Trophoblast cell (in vitro differentiated cells and primary cell): ENCODE results near the gene ADAMTSL1.

Experiments used
- DNase-seq, 2 donors: peaks; one replicate each; pipeline ENCODE4 v3.0.0-alpha.2; 2016
- H2AFZ ChIP-seq: 2 replicates; pipeline ENCODE4 v1.6.1; 2013; ENCODE audit warnings: low read length, moderate library complexity, mild to moderate bottlenecking; ENCODE audit not compliant: insufficient read depth, poor library complexity
- H2AK5ac ChIP-seq: 2 replicates; pipeline ENCODE4 v1.6.1; 2013; ENCODE audit warnings: mild to moderate bottlenecking, low read length
- H2BK120ac ChIP-seq: 2 replicates; pipeline ENCODE4 v1.6.1; 2013; ENCODE audit warnings: low read length, mild to moderate bottlenecking, moderate library complexity; ENCODE audit not compliant: insufficient read depth, poor library complexity
- H2BK12ac ChIP-seq: 2 replicates; pipeline ENCODE4 v1.6.1; 2013; ENCODE audit warnings: mild to moderate bottlenecking, low read length, moderate library complexity
- H2BK5ac ChIP-seq: 2 replicates; pipeline ENCODE4 v1.6.1; 2013; ENCODE audit warnings: low read length, low read depth, moderate library complexity, mild to moderate bottlenecking; ENCODE audit not compliant: poor library complexity
- H3K14ac ChIP-seq: 2 replicates; pipeline ENCODE4 v1.6.1; 2013; ENCODE audit warnings: mild to moderate bottlenecking, low read length
- H3K18ac ChIP-seq: 2 replicates; pipeline ENCODE4 v1.6.1; 2013; ENCODE audit warnings: mild to moderate bottlenecking, low read length
- H3K23ac ChIP-seq: 2 replicates; pipeline ENCODE4 v1.6.1; 2013; ENCODE audit warnings: low read length
- H3K27ac ChIP-seq: 2 replicates; pipeline ENCODE4 v1.5.1; 2013; ENCODE audit warnings: low read depth, mild to moderate bottlenecking, inconsistent platforms, low read length, moderate library complexity
- H3K27me3 ChIP-seq: 2 replicates; pipeline ENCODE4 v1.6.1; 2013; ENCODE audit warnings: inconsistent platforms, mild to moderate bottlenecking, low read length, moderate library complexity; ENCODE audit not compliant: insufficient read depth
- H3K36me3 ChIP-seq, 2 experiments: 1 replicate in 1 of 2; 2 replicates in 1 of 2; pipeline ENCODE4 v1.6.1; 2013; ENCODE audit warnings: low read length in 2 of 2, mild to moderate bottlenecking in 2 of 2, moderate library complexity in 1 of 2; ENCODE audit not compliant: insufficient read depth in 2 of 2, control insufficient read depth in 1 of 2
- H3K4ac ChIP-seq: 2 replicates; pipeline ENCODE4 v1.6.1; 2013; ENCODE audit warnings: low read depth, mild to moderate bottlenecking, low read length, moderate library complexity
- H3K4me1 ChIP-seq, 2 experiments: 1 replicate in 1 of 2; 2 replicates in 1 of 2; pipeline ENCODE4 v1.6.1; 2013; ENCODE audit warnings: low read length in 2 of 2, mild to moderate bottlenecking in 2 of 2, moderate library complexity in 1 of 2; ENCODE audit not compliant: insufficient read depth in 2 of 2, control insufficient read depth in 1 of 2
- H3K4me2 ChIP-seq: 2 replicates; pipeline ENCODE4 v1.6.1; 2013; ENCODE audit warnings: inconsistent platforms, mild to moderate bottlenecking, low read length, moderate library complexity
- H3K4me3 ChIP-seq: 2 replicates; pipeline ENCODE4 v1.5.1; 2013; ENCODE audit warnings: mild to moderate bottlenecking, low read depth, low read length, inconsistent platforms
- H3K79me1 ChIP-seq: one replicate; pipeline ENCODE4 v1.6.1; 2013; ENCODE audit warnings: low read length
- H3K79me2 ChIP-seq: 2 replicates; pipeline ENCODE4 v1.6.1; 2013; ENCODE audit warnings: low read length, mild to moderate bottlenecking; ENCODE audit not compliant: control insufficient read depth, insufficient read depth, poor library complexity
- H3K9ac ChIP-seq: 2 replicates; pipeline ENCODE4 v1.6.1; 2013; ENCODE audit warnings: mild to moderate bottlenecking, low read length
- H3K9me3 ChIP-seq: 2 replicates; pipeline ENCODE4 v1.6.1; 2013; ENCODE audit warnings: low read depth, mild to moderate bottlenecking, control low read depth, inconsistent platforms, low read length; ENCODE audit not compliant: insufficient read depth
- H4K12ac ChIP-seq: 2 replicates; pipeline ENCODE4 v1.6.1; 2013; ENCODE audit warnings: low read depth, mild to moderate bottlenecking, low read length, moderate library complexity
- H4K8ac ChIP-seq: 2 replicates; pipeline ENCODE4 v1.6.1; 2013; ENCODE audit warnings: low read depth, mild to moderate bottlenecking, low read length, moderate library complexity
- H4K91ac ChIP-seq: one replicate; pipeline ENCODE4 v1.6.1; 2013; ENCODE audit warnings: low read depth, mild to moderate bottlenecking, low read length, moderate library complexity
- WGBS: extraction: QIAGEN DNeasy Blood & Tissue Kit; methylation state at CpG from one replicate; pipeline ENCODE4 v1.1.7; 2013; ENCODE audit warnings: missing lambda C conversion rate; ENCODE audit not compliant: insufficient read length, insufficient coverage; ENCODE audit errors: extremely low coverage; 5-methylcytosine and 5-hydroxymethylcytosine counted together

The ADAMTSL1 gene

DNA sequence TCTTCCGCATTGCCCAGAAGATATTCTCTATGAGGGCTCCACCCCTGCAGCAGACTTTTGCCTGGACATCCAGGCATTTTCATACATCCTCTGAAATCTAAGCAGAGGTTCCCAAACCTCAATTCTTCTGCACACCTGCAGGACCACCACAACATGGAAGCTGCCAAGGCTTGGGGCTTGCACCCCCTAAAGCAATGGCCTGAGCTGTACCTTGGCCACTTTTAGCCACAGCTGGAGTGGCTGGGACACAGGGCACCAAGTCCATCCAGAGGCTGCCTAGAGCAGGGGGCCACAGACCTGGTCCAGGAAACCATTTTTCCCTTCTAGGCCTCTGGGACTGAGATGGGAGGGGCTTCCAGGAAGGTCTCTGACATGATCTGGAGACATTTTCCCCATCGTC is 60.7 kb downstream of the ADAMTSL1 start:
- H2AFZ ChIP-seq = no peak overlapping the region
- no peak overlapping the region for H3K4me2 ChIP-seq
- no peak for DNase-seq
- WGBS = no CpG with 5 or more reads among the region's 2 CpGs
- no peaks in the 10 kb centered on the region for H3K4me1 ChIP-seq
- no peak overlapping the region for H4K12ac ChIP-seq
- H3K9me3 ChIP-seq = peaks cover 3% of the 10 kb centered on the region
- H3K4me3 ChIP-seq = no peak overlapping the region
- no peak overlapping the region for H3K9ac ChIP-seq
- no peak overlapping the region for H3K14ac ChIP-seq
- no peak overlapping the region for H2BK5ac ChIP-seq
- H3K79me2 ChIP-seq = no peaks in the 10 kb centered on the region
- no peak overlapping the region for H3K4ac ChIP-seq
- H2BK120ac ChIP-seq = no peak overlapping the region
- no peak overlapping the region for H4K8ac ChIP-seq
- no peaks in the 10 kb centered on the region for H3K36me3 ChIP-seq
- no peak overlapping the region for H2BK12ac ChIP-seq
- no peak overlapping the region for H3K27ac ChIP-seq
- H3K27me3 ChIP-seq = no peaks in the 10 kb centered on the region
- H2AK5ac ChIP-seq = no peak overlapping the region
- H4K91ac ChIP-seq = no peak overlapping the region
- H3K23ac ChIP-seq = no peak overlapping the region
- H3K79me1 ChIP-seq = no peaks in the 10 kb centered on the region
- no peak overlapping the region for H3K18ac ChIP-seq

DNA sequence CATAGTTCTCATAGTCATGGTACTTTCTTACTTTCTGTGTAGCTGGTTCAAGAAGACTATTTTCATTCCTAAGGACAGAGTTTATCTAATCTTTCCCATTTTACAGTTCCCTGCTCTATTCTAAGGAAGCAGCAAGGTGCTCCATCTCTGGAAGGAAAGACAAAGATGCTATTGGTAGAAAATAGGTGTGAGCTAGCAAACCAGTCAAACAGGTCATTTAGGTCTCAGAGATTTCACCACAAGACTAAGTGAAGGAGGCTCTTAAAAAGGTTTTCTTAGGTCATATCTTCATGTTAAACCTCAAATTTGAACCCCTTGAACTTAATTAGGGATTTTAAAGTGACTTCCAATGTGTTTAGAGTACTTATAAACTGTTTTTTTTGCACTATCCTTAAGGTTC is 62.6 kb downstream of the ADAMTSL1 start:
- H2BK120ac ChIP-seq = no peak overlapping the region
- H2AK5ac ChIP-seq = no peak overlapping the region
- no peaks in the 10 kb centered on the region for H3K27me3 ChIP-seq
- H3K9ac ChIP-seq = no peak overlapping the region
- no peak overlapping the region for H2AFZ ChIP-seq
- no peak overlapping the region for H3K14ac ChIP-seq
- H4K91ac ChIP-seq = no peak overlapping the region
- no peaks in the 10 kb centered on the region for H3K79me2 ChIP-seq
- no peak overlapping the region for H2BK5ac ChIP-seq
- H3K4ac ChIP-seq = no peak overlapping the region
- H4K8ac ChIP-seq = no peak overlapping the region
- no peak overlapping the region for H3K23ac ChIP-seq
- H2BK12ac ChIP-seq = no peak overlapping the region
- H3K4me2 ChIP-seq = no peak overlapping the region
- no peak overlapping the region for H4K12ac ChIP-seq
- H3K36me3 ChIP-seq = no peaks in the 10 kb centered on the region
- peaks cover 3% of the 10 kb centered on the region for H3K9me3 ChIP-seq
- H3K4me1 ChIP-seq = no peaks in the 10 kb centered on the region
- H3K4me3 ChIP-seq = no peak overlapping the region
- H3K27ac ChIP-seq = no peak overlapping the region
- H3K79me1 ChIP-seq = no peaks in the 10 kb centered on the region
- no peak for DNase-seq
- no peak overlapping the region for H3K18ac ChIP-seq

DNA sequence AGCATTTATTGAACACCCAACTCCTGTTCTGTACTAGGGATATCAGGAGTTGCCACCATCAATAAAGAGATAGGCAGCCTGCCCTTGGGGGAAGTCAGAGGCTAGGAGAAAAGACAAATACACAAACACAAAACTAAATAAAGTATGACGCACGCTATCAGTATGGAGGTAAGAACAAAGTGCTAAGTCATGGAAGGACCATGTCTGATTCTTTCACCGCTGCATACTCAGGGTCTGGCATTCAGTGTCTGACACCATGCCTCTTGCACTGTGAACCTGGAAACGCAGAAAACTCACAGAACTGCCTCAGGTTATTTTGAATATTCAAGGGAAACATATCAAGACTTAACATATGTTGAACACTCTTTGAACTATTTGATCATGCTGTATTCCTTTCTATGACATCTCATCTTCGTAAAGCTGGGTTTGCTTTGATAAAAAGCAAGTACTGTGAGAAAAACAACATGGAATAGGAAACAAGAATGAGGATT is 65.3 kb downstream of the ADAMTSL1 start:
- no peak overlapping the region for H2AK5ac ChIP-seq
- H3K79me1 ChIP-seq = no peaks in the 10 kb centered on the region
- no peaks in the 10 kb centered on the region for H3K27me3 ChIP-seq
- H4K8ac ChIP-seq = no peak overlapping the region
- H2BK12ac ChIP-seq = no peak overlapping the region
- no peaks in the 10 kb centered on the region for H3K79me2 ChIP-seq
- H3K18ac ChIP-seq = no peak overlapping the region
- no peaks in the 10 kb centered on the region for H3K36me3 ChIP-seq
- H4K12ac ChIP-seq = no peak overlapping the region
- WGBS = no CpG with 5 or more reads among the region's 5 CpGs
- H3K9ac ChIP-seq = no peak overlapping the region
- peaks cover 3% of the 10 kb centered on the region for H3K9me3 ChIP-seq
- no peak overlapping the region for H2BK5ac ChIP-seq
- H3K14ac ChIP-seq = no peak overlapping the region
- no peak overlapping the region for H3K4ac ChIP-seq
- no peak overlapping the region for H3K4me2 ChIP-seq
- no peak overlapping the region for H4K91ac ChIP-seq
- DNase-seq = no peak
- H3K4me3 ChIP-seq = no peak overlapping the region
- no peak overlapping the region for H2AFZ ChIP-seq
- H3K27ac ChIP-seq = no peak overlapping the region
- no peaks in the 10 kb centered on the region for H3K4me1 ChIP-seq
- no peak overlapping the region for H2BK120ac ChIP-seq
- H3K23ac ChIP-seq = no peak overlapping the region

DNA sequence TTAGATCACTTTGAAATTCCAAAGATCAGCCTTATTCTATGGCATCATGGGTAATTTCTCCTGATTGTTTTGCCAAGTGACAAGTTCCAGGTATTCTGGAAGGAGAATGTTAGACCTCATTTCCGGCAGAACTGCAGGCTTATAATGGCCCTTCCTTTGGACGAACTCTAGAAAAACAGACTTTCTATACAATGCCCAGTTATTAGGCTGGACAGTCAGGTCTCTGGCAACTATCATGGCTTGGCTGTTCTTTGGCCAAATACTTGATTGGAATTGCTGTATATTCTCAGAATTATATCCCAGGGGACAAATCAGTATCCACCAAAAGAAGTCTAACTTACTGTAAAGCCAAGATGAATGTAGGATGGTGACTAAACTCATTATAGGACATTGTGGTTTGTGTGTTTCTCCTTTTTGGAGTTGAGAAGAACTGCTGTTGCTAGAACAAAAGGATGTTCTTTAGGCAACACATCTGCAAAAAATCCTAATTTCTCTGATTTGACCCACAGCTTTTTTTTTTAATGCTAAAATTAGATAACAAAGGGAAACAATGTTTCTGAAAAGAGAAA is 69.0 kb downstream of the ADAMTSL1 start:
- Histone ChIP-seq H3K9me3 (no peaks in the 10 kb centered on the region), H4K8ac (no peak overlapping the region), H3K4me1 (no peaks in the 10 kb centered on the region), H4K12ac (no peak overlapping the region), H2BK120ac (no peak overlapping the region), H3K23ac (no peak overlapping the region), H3K4me2 (no peak overlapping the region), H3K36me3 (no peaks in the 10 kb centered on the region), H4K91ac (no peak overlapping the region), H3K4me3 (no peak overlapping the region), H3K27me3 (no peaks in the 10 kb centered on the region), H3K27ac (no peak overlapping the region), H3K79me2 (no peaks in the 10 kb centered on the region), H3K79me1 (no peaks in the 10 kb centered on the region), H3K14ac (no peak overlapping the region), H2AK5ac (no peak overlapping the region), H3K18ac (no peak overlapping the region), H3K9ac (no peak overlapping the region), H2BK5ac (no peak overlapping the region), H2BK12ac (no peak overlapping the region), H2AFZ (no peak overlapping the region), H3K4ac (no peak overlapping the region)
- WGBS = no CpG with 5 or more reads among the region's 2 CpGs
- DNase-seq = no peak
